OCI-LY7 (cell line): ENCODE results near the gene GNAT2.

Experiments used
- EZH2phosphoT487 ChIP-seq: fragments of 200-600 bp; sonication (generic); IDR thresholded peaks from 2 replicates; pipeline ENCODE4 v1.6.1; 2018; ENCODE audit warnings: low read depth, borderline replicate concordance, mild to moderate bottlenecking, mixed run types, antibody characterized with exemption, low read length, moderate library complexity, mixed read lengths
- TF ChIP-seq, protein P1 (sequence below): fragments of 200-600 bp; sonication (generic); conservative IDR thresholded peaks from 2 replicates; pipeline ENCODE4 v1.5.1; 2014; ENCODE audit warnings: mild to moderate bottlenecking, antibody characterized with exemption, low read length, moderate library complexity, mixed read lengths

DNA sequence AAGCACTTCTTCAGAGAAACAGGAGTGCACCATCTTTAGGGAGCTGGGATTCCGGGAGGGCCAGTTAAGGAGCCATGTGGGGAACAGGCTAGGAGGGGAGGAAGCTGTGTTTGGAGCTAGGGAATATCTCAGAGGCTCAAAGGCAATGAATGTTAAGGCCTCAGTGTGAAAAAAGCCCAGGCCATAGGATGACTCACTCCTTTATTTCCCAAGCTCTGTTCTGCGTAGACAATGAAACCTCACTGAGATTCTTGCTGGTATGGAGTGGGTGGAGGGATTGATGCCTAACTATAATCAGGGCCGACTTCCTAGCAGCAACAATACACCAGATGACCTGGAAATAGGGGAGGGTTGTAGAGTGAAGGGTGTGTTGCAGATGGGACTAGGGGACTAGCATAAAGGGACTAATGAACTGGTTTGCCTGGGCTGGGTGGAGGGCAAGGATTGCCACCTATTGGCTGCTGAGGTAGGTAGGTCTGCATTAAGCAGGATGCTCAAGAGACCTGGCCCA, 2.1 kb downstream of the GNAT2 start:
- TF ChIP-seq, protein P1, sequence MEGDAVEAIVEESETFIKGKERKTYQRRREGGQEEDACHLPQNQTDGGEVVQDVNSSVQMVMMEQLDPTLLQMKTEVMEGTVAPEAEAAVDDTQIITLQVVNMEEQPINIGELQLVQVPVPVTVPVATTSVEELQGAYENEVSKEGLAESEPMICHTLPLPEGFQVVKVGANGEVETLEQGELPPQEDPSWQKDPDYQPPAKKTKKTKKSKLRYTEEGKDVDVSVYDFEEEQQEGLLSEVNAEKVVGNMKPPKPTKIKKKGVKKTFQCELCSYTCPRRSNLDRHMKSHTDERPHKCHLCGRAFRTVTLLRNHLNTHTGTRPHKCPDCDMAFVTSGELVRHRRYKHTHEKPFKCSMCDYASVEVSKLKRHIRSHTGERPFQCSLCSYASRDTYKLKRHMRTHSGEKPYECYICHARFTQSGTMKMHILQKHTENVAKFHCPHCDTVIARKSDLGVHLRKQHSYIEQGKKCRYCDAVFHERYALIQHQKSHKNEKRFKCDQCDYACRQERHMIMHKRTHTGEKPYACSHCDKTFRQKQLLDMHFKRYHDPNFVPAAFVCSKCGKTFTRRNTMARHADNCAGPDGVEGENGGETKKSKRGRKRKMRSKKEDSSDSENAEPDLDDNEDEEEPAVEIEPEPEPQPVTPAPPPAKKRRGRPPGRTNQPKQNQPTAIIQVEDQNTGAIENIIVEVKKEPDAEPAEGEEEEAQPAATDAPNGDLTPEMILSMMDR, result peak; percentile 45
- TF ChIP-seq EZH2phosphoT487, result no peak
